OCI-M2 (cell line): Measurements from ENCODE around the gene LRRC43.
"Not testable (repeated sequence)": the region's sequence is repeated elsewhere in the genome, so short reads cannot be mapped to it uniquely, and the experiment has no call there.

Source experiments
- DNase-seq: peaks from one replicate; lab custom pipeline; 2025; ENCODE audit not compliant: unreplicated experiment; lab: John Stamatoyannopoulos, UW

The LRRC43 gene

GRCh38 chr12:122190842-122191668 lies 8.1 kb downstream of the LRRC43 start:
- no peak for DNase-seq

GRCh38 chr12:122192441-122192840 lies 9.5 kb downstream of the LRRC43 start:
- DNase-seq, result no peak

- DNase-seq, result no peak
Measured at GRCh38 chr12:122194804-122195203, 11.9 kb downstream of the LRRC43 start.

- no peak for DNase-seq
Measured at GRCh38 chr12:122195405-122195804, 12.5 kb downstream of the LRRC43 start.

- no peak for DNase-seq
Measured at GRCh38 chr12:122197612-122197966, 14.7 kb downstream of the LRRC43 start.

DNA sequence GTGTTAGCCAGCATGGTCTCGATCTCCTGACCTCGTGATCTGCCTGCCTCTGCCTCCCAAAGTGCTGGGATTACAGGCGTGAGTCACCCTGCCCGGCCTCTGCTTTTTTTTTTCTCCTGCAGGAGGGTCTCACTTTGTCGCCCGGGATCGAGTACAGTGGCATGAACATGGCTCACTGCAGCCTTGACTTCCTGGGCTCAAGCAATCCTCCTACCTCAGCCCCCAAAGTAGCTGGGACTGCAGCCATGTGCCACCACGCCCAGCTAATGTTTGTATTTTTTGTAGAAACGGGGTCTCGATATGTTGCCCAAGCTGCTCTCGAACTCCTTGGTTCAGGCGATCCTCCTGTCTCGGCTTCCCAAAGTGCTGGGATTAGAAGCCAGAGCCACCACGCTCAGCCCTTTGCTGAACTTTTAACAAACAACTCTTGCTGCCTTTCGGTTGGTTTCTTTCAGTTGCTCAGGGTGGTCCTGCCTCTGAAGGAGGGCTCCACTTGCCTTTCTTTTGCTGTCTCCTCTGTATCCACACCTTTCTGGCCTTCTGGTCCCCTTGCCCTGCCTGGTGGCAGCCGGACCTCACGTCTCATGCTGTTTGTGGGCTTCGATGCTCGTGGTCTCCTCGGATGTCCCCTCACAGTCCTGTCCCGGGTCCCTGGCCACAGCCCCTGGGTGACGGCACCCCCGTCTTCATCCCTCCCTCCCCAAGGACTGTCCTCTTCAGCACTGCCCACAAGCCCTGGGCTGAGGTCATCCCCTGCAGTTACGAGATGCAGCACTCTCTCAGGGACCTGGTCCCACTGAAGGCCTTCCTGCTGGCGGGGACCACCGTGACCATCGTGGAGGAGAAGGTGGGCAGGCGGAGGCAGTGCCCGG lies 16.8 kb downstream of the LRRC43 start:
- no peak for DNase-seq

- no peak for DNase-seq
Measured at GRCh38 chr12:122200541-122201175, 17.7 kb downstream of the LRRC43 start.

- DNase-seq, result no peak
Measured at GRCh38 chr12:122201381-122201780, 18.5 kb downstream of the LRRC43 start.

DNA sequence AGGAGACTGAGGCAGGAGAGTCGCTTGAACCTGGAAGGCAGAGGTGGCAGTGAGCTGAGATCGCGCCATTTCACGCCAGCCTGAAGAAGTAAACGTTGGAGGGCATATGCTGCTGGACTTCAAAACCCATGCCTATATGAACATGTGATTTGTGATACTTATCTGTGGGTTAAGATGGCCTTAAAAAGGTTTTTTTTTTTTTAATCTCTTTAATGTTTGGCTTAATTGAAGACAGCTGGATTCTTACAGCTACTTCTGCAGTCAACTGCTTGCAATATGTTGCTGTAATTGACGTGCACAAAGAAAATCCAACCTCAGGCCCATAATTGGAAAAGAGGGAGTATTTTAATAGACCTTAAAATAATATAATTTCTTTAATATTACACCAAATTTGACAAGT lies 19.1 kb downstream of the LRRC43 start:
- DNase-seq, result no peak

DNA sequence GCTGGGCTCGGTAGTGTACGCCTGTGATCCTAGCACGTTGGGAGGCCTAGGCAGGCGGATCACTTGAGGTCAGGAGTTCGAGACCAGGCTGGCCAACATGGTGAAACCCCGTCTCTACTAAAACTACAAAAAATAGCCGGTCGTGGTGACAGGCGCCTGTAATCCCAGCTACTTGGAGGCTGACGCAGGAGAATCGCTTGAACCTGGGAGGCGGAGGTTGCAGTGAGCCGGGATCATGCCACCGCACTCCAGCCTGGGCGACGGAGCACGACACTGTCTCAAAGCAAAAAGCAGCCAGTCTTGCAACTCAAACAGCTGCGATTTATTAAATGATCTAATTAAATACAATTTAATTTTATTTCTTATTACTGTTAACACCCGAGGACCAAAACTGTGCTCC lies 19.9 kb downstream of the LRRC43 start:
- DNase-seq, result not testable (repeated sequence)

- DNase-seq, result no peak
Measured at GRCh38 chr12:122203301-122204166, 20.6 kb downstream of the LRRC43 start, which contains the start of gene B3GNT4. Gene B3GNT4, plus strand, starts transcription at chr12:122203709. Its CDS starts 910 bp downstream, at chr12:122204619.

- DNase-seq, result no peak
Measured at GRCh38 chr12:122204167-122205052, 21.5 kb downstream of the LRRC43 start.

GRCh38 chr12:122205053-122205925 lies 22.4 kb downstream of the LRRC43 start:
- no peak for DNase-seq

GRCh38 chr12:122206111-122206881 lies 23.4 kb downstream of the LRRC43 start:
- DNase-seq, result no peak

GRCh38 chr12:122206976-122207375 lies 24.1 kb downstream of the LRRC43 start:
- DNase-seq, result no peak

DNA sequence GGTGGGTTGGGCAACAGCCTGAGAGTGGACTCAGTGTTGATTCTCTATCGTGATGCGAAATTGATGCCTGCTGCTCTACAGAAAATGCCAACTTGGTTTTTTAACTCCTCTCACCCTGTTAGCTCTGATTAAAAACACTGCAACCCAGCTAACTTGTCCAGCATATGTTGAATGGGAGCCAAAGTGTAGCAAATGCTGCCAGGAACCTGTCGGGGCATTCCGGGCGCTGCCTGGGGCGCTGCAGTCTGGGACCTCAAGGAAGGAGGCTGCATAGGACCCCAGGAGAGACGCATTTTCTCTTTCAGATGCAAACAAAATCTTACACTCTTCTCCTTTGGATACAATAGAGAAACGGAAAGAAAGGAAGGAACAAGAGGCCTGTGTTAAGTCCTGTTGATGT lies 24.5 kb downstream of the LRRC43 start:
- DNase-seq, result no peak

GRCh38 chr12:122208073-122208820 lies 25.3 kb downstream of the LRRC43 start:
- no peak for DNase-seq
